HG03378 (cell line): ENCODE data around the gene MYRIP.
"Not testable (repeated sequence)": the region's sequence is repeated elsewhere in the genome, so short reads cannot be mapped to it uniquely, and the experiment has no call there.

Experiments used
- ATAC-seq: cut with Tn5 transposase; IDR thresholded peaks from one replicate; pipeline ENCODE4 v1.9.1; 2021; ENCODE audit warnings: mild to moderate bottlenecking, moderate library complexity; ENCODE audit not compliant: unreplicated experiment

MYRIP gene

GRCh38 chr3:40264451-40264850 lies 455.0 kb downstream of the MYRIP start:
- no peak for ATAC-seq

GRCh38 chr3:40265181-40265580 lies 455.8 kb downstream of the MYRIP start:
- no peak for ATAC-seq

GRCh38 chr3:40267937-40268724 lies 458.7 kb downstream of the MYRIP start:
- ATAC-seq: no peak

- no peak for ATAC-seq
Measured at GRCh38 chr3:40268802-40269524, 459.6 kb downstream of the MYRIP start.

GRCh38 chr3:40278791-40279190 lies 469.4 kb downstream of the MYRIP start:
- ATAC-seq: no peak

GRCh38 chr3:40281995-40282394 lies 472.6 kb downstream of the MYRIP start:
- ATAC-seq: no peak

- not testable (repeated sequence) for ATAC-seq
Measured at GRCh38 chr3:40283057-40283456, 473.6 kb downstream of the MYRIP start.

GRCh38 chr3:40287248-40287647 lies 477.8 kb downstream of the MYRIP start:
- ATAC-seq: no peak

- ATAC-seq: no peak
Measured at GRCh38 chr3:40290396-40290795, 481.0 kb downstream of the MYRIP start.

GRCh38 chr3:40291471-40291870 lies 482.1 kb downstream of the MYRIP start:
- ATAC-seq: no peak

- ATAC-seq: no peak
Measured at GRCh38 chr3:40292637-40293349, 483.4 kb downstream of the MYRIP start.

- no peak for ATAC-seq
Measured at GRCh38 chr3:40294434-40294833, 485.0 kb downstream of the MYRIP start.

GRCh38 chr3:40298075-40298474 lies 488.7 kb downstream of the MYRIP start:
- no peak for ATAC-seq

GRCh38 chr3:40299130-40299720 lies 489.8 kb downstream of the MYRIP start:
- no peak for ATAC-seq

GRCh38 chr3:40299721-40300335 lies 490.4 kb downstream of the MYRIP start:
- ATAC-seq: no peak

- ATAC-seq: no peak
Measured at GRCh38 chr3:40302784-40303183, 493.4 kb downstream of the MYRIP start.

GRCh38 chr3:40304352-40304751 lies 494.9 kb downstream of the MYRIP start:
- ATAC-seq: no peak

- ATAC-seq: no peak
Measured at GRCh38 chr3:40306336-40306735, 496.9 kb downstream of the MYRIP start.

- no peak for ATAC-seq
Measured at GRCh38 chr3:40307176-40307575, 497.8 kb downstream of the MYRIP start.

GRCh38 chr3:40308725-40309417 lies 499.5 kb downstream of the MYRIP start:
- ATAC-seq: no peak
